Lung (tissue), 12 donors: ENCODE results near the gene FAM98B. TPM values are rescaled to one million over a fixed set of nuclear protein-coding genes. Genes with fewer than 3 reads are reported as not detected.
"Not testable (repeated sequence)": the region's sequence is repeated elsewhere in the genome, so short reads cannot be mapped to it uniquely, and the experiment has no call there.

ENCODE experiments used
- ATAC-seq: fragments of 200-7000 bp; cut with Tn5 transposase; one replicate; pipeline ENCODE4 v1.9.1; 2020; ENCODE audit warnings: moderate number of reproducible peaks; ENCODE audit not compliant: insufficient read depth, low FRiP score
- DNase-seq, 3 donors: peaks; one replicate each; pipeline ENCODE4 v3.0.0-alpha.2; 2013 to 2017
- H3K27ac ChIP-seq, 2 donors: one replicate each; pipeline ENCODE4 v1.5.1; 2013; ENCODE audit warnings: mild to moderate bottlenecking in 2 of 2, moderate library complexity in 2 of 2, control low read depth in 1 of 2, inconsistent platforms in 1 of 2, low read depth in 1 of 2, low read length in 1 of 2
- H3K27me3 ChIP-seq, 3 donors: one replicate each; pipeline ENCODE4 v1.5.1; 2013; ENCODE audit warnings: low read length in 2 of 3; ENCODE audit not compliant: control insufficient read depth in 3 of 3, insufficient read depth in 3 of 3
- H3K36me3 ChIP-seq, 4 donors: one replicate each; pipeline ENCODE4 v1.5.1; 2013; ENCODE audit warnings: low read length in 4 of 4, mild to moderate bottlenecking in 1 of 4, moderate library complexity in 1 of 4; ENCODE audit not compliant: control insufficient read depth in 4 of 4, insufficient read depth in 4 of 4
- H3K4me1 ChIP-seq, 5 donors: one replicate each; pipeline ENCODE4 v1.5.1; 2013; ENCODE audit warnings: low read length in 5 of 5, mild to moderate bottlenecking in 2 of 5, moderate library complexity in 1 of 5; ENCODE audit not compliant: control insufficient read depth in 5 of 5, insufficient read depth in 5 of 5
- H3K4me3 ChIP-seq: one replicate; pipeline ENCODE4 v1.5.1; 2013; ENCODE audit warnings: mild to moderate bottlenecking, control low read depth, moderate library complexity
- H3K9ac ChIP-seq, 2 donors: one replicate each; pipeline ENCODE4 v1.5.1; 2013; ENCODE audit warnings: low read length in 2 of 2, control low read depth in 1 of 2; ENCODE audit not compliant: insufficient read depth in 1 of 2
- H3K9me3 ChIP-seq, 4 donors: one replicate each; pipeline ENCODE4 v1.5.1; 2013; ENCODE audit warnings: low read length in 3 of 4, mild to moderate bottlenecking in 1 of 4, moderate library complexity in 1 of 4; ENCODE audit not compliant: control insufficient read depth in 4 of 4, insufficient read depth in 3 of 4
- CTCF ChIP-seq: IDR thresholded peaks from 2 replicates; pipeline ENCODE4 v1.5.1; 2012; ENCODE audit warnings: mild to moderate bottlenecking; ENCODE audit errors: control extremely low read depth, extremely low read depth
- WGBS, 2 donors: extraction: QIAGEN DNeasy Blood & Tissue Kit; methylation state at CpG; one replicate each; pipeline ENCODE4 v1.1.7; 2013; 5-methylcytosine and 5-hydroxymethylcytosine counted together
- polyA plus RNA-seq, 2 donors: library from polyadenylated mRNA; stranded (reverse); fragments of 200-250 nt; gene quantifications; one replicate each; pipeline ENCODE4 v1.2.1, GENCODE V29; 2013
- total RNA-seq, 2 donors: library from RNA; depleted of rRNA in 1 of 2; stranded (reverse); fragments of >200 nt in 1 of 2; gene quantifications; one replicate each; pipeline ENCODE4 v1.2.1, GENCODE V29; 2014 to 2021
- donor health status: control.
- donor health status: control.
- donor health status: Bipolar disorder and iron deficiency.
- donor health status: healthy.
- donor health status: DM: yes; HTN: yes; CAD: no.

The FAM98B gene
- total and polyA plus RNA-seq, 4 donors, result 6.9 to 30.3 (median 9.1) TPM

GRCh38 chr15:38427380-38427779 is 26.5 kb upstream of the FAM98B start:
- Histone ChIP-seq H3K4me1 (peaks cover 0 to 1% (median 0%) of the 10 kb centered on the region in 5 donors), H3K27me3 (no peaks in the 10 kb centered on the region), H3K9me3 (peaks cover 0 to 3% (median 0%) of the 10 kb centered on the region in 4 donors), H3K4me3 (no peak overlapping the region), H3K36me3 (no peaks in the 10 kb centered on the region), H3K9ac (no peak overlapping the region), H3K27ac (no peak overlapping the region)
- no peak for ATAC-seq
- 81 to 87% methylated on average over 1 of the region's 1 CpG for WGBS, 2 donors
- TF ChIP-seq CTCF, result no peak
- no peak for DNase-seq

DNA sequence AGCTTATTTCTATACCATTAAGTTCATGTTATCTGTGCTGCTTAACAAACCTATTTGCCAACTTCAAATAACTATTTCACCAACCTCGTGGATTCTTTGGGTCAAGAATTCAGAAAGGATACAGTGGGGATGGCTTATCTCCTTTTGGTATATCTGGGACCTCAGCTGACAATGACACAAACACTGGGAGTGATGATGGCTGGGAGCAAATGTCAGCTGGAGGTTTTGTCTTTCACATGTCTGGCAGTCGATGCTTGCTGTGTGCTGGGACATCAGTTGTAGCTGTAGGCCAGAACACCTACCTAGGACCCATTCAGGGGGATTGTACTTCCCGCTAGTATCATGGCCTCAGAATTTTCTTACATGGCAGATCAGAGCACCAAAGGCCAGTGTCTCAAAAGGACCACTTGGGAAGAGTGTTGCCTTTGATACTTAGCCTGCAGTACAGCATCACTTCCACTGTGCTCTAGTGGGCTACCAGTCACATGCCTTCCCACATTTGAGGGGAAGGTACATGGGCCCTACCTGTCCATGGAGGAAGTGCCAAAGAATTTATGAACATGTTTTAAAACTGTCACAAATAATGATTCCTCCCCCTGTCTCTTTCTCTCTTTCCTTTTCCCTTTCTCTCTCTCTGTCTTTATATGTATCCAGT is 23.7 kb upstream of the FAM98B start:
- DNase-seq (no peak), ATAC-seq (no peak)
- Histone ChIP-seq H3K27me3 (no peaks in the 10 kb centered on the region), H3K36me3 (no peaks in the 10 kb centered on the region), H3K27ac (no peak overlapping the region), H3K9me3 (peaks cover 0 to 2% (median 0%) of the 10 kb centered on the region in 4 donors), H3K9ac (no peak overlapping the region), H3K4me3 (no peak overlapping the region), H3K4me1 (peaks cover 0 to 1% (median 0%) of the 10 kb centered on the region in 5 donors)
- TF ChIP-seq CTCF, result no peak
- 69 to 76% methylated on average over 3 of the region's 3 CpGs for WGBS, 2 donors

DNA sequence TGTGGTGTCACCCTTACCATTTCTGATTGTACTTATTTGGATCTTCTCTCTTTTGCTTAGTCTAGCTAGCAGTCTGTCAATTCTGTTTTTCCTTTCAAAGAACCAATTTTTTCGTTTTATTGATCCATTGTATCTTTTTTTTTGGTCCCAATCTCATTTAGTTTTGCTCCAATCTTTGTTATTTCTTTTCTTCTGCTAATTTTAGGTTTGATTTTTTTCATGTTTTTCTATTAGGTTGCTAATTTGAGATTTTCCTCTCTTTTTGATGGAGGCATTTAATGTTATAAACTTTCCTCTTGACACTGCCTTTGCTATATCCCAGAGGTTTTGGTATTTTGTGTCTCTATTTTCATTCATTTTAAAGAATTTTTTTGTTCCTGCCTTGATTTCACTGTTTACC is 16.9 kb upstream of the FAM98B start:
- Histone ChIP-seq H3K4me1 (no peaks in the 10 kb centered on the region), H3K27ac (no peak overlapping the region), H3K36me3 (no peaks in the 10 kb centered on the region), H3K27me3 (peaks cover 0 to 3% (median 0%) of the 10 kb centered on the region in 3 donors), H3K9me3 (no peaks in the 10 kb centered on the region), H3K4me3 (no peak overlapping the region), H3K9ac (no peak overlapping the region)
- 0 to 40% methylated on average over 1 of the region's 1 CpG for WGBS, 2 donors
- DNase-seq (no peak), ATAC-seq (no peak)
- TF ChIP-seq CTCF, result no peak

GRCh38 chr15:38437603-38438002 is 16.3 kb upstream of the FAM98B start:
- not testable (repeated sequence) for H3K4me3 ChIP-seq, H3K27me3 ChIP-seq, DNase-seq, H3K9ac ChIP-seq, ATAC-seq, H3K9me3 ChIP-seq, H3K36me3 ChIP-seq, H3K4me1 ChIP-seq, H3K27ac ChIP-seq
- 81 to 85% methylated on average over 4 of the region's 4 CpGs for WGBS, 2 donors
